ENCODE measurements around the gene ANKRD11. TPM values are rescaled to one million over a fixed set of nuclear protein-coding genes. Genes with fewer than 3 reads are reported as not detected.
A peak's percentile ranks its signal among the peaks of the same experiment; 100 is the strongest.

ANKRD11 gene
- total RNA-seq, 1 donor from 2014 or later = 178 TPM

DNA sequence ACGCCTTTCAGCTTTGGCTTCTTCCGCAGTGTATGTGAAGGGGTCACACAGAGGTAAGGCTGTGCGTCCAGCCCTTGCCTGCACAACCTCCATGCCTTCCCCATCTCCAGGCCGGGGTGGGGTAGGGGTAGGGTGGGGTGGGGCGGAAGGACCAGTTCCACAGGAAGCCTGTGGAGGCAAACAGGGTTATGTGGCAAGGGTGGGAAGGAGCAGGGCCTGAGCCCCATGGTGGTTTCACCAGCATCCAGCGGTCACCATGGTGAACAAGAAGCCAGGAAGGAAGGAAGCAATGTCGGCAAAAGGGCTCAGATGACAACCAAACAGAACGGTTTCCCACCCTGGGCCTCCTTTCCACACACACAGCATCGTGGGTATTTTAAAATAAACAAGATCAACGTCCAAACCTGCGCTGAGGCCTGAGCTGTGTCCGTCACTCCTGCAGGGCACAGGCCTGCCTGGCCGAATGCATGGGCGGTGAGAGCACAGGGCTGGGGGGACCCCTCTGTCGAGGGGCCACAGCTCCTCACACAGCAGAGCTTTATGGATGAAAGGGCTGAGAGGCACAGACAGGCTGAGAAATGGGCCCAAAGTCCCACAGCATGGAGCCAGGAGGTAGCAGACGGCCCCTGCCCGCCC is 192.3 kb downstream of the ANKRD11 start:
- H3K36me3 Mint-ChIP-seq (ENCODE audit: insufficient read depth) = peaks cover 8% of the 10 kb centered on the region
- H3K27ac Mint-ChIP-seq = peak overlapping the region; percentile 73
- H3K4me3 Mint-ChIP-seq (ENCODE audit: low read depth) = no peak overlapping the region
- no peaks in the 10 kb centered on the region for H3K9me3 Mint-ChIP-seq (ENCODE audit: low read depth)
- no peak for DNase-seq (ENCODE audit: low spot score, unreplicated experiment)
- H3K4me1 Mint-ChIP-seq (ENCODE audit: low read depth) = peaks cover 7% of the 10 kb centered on the region
- TF ChIP-seq, protein P1, sequence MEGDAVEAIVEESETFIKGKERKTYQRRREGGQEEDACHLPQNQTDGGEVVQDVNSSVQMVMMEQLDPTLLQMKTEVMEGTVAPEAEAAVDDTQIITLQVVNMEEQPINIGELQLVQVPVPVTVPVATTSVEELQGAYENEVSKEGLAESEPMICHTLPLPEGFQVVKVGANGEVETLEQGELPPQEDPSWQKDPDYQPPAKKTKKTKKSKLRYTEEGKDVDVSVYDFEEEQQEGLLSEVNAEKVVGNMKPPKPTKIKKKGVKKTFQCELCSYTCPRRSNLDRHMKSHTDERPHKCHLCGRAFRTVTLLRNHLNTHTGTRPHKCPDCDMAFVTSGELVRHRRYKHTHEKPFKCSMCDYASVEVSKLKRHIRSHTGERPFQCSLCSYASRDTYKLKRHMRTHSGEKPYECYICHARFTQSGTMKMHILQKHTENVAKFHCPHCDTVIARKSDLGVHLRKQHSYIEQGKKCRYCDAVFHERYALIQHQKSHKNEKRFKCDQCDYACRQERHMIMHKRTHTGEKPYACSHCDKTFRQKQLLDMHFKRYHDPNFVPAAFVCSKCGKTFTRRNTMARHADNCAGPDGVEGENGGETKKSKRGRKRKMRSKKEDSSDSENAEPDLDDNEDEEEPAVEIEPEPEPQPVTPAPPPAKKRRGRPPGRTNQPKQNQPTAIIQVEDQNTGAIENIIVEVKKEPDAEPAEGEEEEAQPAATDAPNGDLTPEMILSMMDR (IDR thresholded peaks at IDR 0.05; ENCODE audit: unreplicated experiment) = no peak
- no peaks in the 10 kb centered on the region for H3K27me3 Mint-ChIP-seq

DNA sequence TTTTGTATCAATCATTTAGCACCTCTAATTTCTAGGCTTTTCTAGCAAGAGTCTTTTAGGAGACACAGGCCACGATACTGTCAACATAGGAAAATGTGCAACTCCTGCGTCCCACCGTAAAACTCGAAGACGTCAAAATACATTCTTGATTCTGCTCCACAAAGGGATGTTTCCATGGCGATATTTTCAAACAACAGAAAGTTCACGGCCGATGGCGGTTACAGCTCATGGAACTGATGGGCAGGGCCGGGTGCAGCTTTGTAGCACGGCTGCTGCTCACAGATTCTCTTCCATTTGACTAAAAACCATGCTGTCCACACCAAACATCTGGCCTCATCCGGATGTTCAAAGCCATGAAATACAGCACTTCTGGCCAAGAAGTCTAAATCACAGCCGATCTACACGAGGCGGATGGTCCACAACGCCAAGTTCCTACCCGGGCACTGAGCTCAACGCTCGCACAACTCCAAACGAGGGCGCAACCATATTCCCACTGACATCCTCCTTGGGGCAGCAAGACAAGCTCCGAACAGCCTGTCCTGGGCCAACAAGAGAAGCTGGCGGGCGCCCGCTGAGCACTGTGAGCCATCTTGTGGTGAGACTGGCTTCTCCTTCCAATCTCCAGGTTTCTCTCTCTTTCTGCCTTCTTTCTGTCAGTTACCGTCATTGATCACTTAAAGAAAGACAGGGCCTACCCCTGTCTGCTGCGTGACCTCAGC is 193.0 kb downstream of the ANKRD11 start:
- H3K27me3 Mint-ChIP-seq = no peaks in the 10 kb centered on the region
- no peak for DNase-seq (ENCODE audit: low spot score, unreplicated experiment)
- H3K27ac Mint-ChIP-seq = peak overlapping the region; percentile 73
- H3K4me1 Mint-ChIP-seq (ENCODE audit: low read depth) = peaks cover 7% of the 10 kb centered on the region
- H3K4me3 Mint-ChIP-seq (ENCODE audit: low read depth) = no peak overlapping the region
- H3K9me3 Mint-ChIP-seq (ENCODE audit: low read depth) = no peaks in the 10 kb centered on the region
- peaks cover 3% of the 10 kb centered on the region for H3K36me3 Mint-ChIP-seq (ENCODE audit: insufficient read depth)
- TF ChIP-seq, protein P1 (IDR thresholded peaks at IDR 0.05; ENCODE audit: unreplicated experiment) = no peak

- DNase-seq (ENCODE audit: low spot score, unreplicated experiment) = no peak
- H3K36me3 Mint-ChIP-seq (ENCODE audit: insufficient read depth) = peaks cover 3% of the 10 kb centered on the region
- no peaks in the 10 kb centered on the region for H3K9me3 Mint-ChIP-seq (ENCODE audit: low read depth)
- TF ChIP-seq, protein P1 (IDR thresholded peaks at IDR 0.05; ENCODE audit: unreplicated experiment) = no peak
- peak overlapping the region; percentile 81 for H3K27ac Mint-ChIP-seq
- peaks cover 7% of the 10 kb centered on the region for H3K4me1 Mint-ChIP-seq (ENCODE audit: low read depth)
- no peaks in the 10 kb centered on the region for H3K27me3 Mint-ChIP-seq
- no peak overlapping the region for H3K4me3 Mint-ChIP-seq (ENCODE audit: low read depth)
These were observed 194.4 kb downstream of the ANKRD11 start for GRCh38 chr16:89295915-89296314.

GRCh38 chr16:89295071-89295900 is 195.1 kb downstream of the ANKRD11 start:
- H3K27me3 Mint-ChIP-seq = no peaks in the 10 kb centered on the region
- no peak for DNase-seq (ENCODE audit: low spot score, unreplicated experiment)
- peak overlapping the region; percentile 67 for H3K27ac Mint-ChIP-seq
- TF ChIP-seq, protein P1 (IDR thresholded peaks at IDR 0.05; ENCODE audit: unreplicated experiment) = no peak
- H3K36me3 Mint-ChIP-seq (ENCODE audit: insufficient read depth) = peaks cover 5% of the 10 kb centered on the region
- H3K9me3 Mint-ChIP-seq (ENCODE audit: low read depth) = no peaks in the 10 kb centered on the region
- H3K4me1 Mint-ChIP-seq (ENCODE audit: low read depth) = peaks cover 7% of the 10 kb centered on the region
- H3K4me3 Mint-ChIP-seq (ENCODE audit: low read depth) = no peak overlapping the region

- H3K36me3 Mint-ChIP-seq (ENCODE audit: insufficient read depth) = peaks cover 7% of the 10 kb centered on the region
- peaks cover 7% of the 10 kb centered on the region for H3K4me1 Mint-ChIP-seq (ENCODE audit: low read depth)
- peak overlapping the region; percentile 91 for H3K27ac Mint-ChIP-seq
These were observed 195.9 kb downstream of the ANKRD11 start for GRCh38 chr16:89294486-89294885.

More at GRCh38 chr16:89294486-89294885, 195.9 kb downstream of the ANKRD11 start:
- Mint-ChIP-seq H3K27me3 (no peaks in the 10 kb centered on the region), H3K9me3 (ENCODE audit: low read depth) (no peaks in the 10 kb centered on the region), H3K4me3 (ENCODE audit: low read depth) (no peak overlapping the region)
- TF ChIP-seq, protein P1 (IDR thresholded peaks at IDR 0.05; ENCODE audit: unreplicated experiment) = no peak
- DNase-seq (ENCODE audit: low spot score, unreplicated experiment) = no peak

Measured in progenitor cell of endocrine pancreas (in vitro differentiated cells).